Measurements from ENCODE around the gene STPG3. TPM values are rescaled to one million over a fixed set of nuclear protein-coding genes. Genes with fewer than 3 reads are reported as not detected.

STPG3 gene
- total RNA-seq, 1 donor from 2014 or later = not detected

DNA sequence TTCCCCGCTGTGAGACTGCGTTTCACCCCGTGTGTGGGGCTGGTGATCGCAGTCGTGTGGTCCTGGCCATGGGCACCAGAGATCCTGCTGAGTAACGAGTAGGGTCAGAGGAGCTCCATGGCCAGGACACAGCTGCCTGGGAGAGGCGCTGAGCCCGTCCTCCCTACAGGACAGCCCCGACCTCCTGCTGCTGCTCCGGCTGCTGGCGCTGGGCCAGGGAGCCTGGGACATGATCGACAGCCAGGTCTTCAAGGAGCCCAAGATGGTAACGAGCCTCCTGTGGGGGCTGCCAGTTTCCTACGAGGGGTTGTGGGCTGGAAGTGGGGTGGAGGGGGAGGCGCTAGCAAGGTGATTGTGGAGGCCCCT, 15.1 kb downstream of the STPG3 start:
- Mint-ChIP-seq H3K9me3 (ENCODE audit: unreplicated experiment) (no peaks in the 10 kb centered on the region), H3K27me3 (ENCODE audit: unreplicated experiment) (peaks cover 5% of the 10 kb centered on the region), H3K4me3 (ENCODE audit: unreplicated experiment) (no peak overlapping the region), H3K36me3 (ENCODE audit: low read depth, unreplicated experiment) (peaks cover 23% of the 10 kb centered on the region), H3K4me1 (ENCODE audit: unreplicated experiment) (no peaks in the 10 kb centered on the region), H3K27ac (ENCODE audit: unreplicated experiment) (no peak overlapping the region)
- TF ChIP-seq, protein P1, sequence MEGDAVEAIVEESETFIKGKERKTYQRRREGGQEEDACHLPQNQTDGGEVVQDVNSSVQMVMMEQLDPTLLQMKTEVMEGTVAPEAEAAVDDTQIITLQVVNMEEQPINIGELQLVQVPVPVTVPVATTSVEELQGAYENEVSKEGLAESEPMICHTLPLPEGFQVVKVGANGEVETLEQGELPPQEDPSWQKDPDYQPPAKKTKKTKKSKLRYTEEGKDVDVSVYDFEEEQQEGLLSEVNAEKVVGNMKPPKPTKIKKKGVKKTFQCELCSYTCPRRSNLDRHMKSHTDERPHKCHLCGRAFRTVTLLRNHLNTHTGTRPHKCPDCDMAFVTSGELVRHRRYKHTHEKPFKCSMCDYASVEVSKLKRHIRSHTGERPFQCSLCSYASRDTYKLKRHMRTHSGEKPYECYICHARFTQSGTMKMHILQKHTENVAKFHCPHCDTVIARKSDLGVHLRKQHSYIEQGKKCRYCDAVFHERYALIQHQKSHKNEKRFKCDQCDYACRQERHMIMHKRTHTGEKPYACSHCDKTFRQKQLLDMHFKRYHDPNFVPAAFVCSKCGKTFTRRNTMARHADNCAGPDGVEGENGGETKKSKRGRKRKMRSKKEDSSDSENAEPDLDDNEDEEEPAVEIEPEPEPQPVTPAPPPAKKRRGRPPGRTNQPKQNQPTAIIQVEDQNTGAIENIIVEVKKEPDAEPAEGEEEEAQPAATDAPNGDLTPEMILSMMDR (IDR thresholded peaks at IDR 0.05; ENCODE audit: unreplicated experiment) = no peak
- no peak for DNase-seq (ENCODE audit: low spot score)

DNA sequence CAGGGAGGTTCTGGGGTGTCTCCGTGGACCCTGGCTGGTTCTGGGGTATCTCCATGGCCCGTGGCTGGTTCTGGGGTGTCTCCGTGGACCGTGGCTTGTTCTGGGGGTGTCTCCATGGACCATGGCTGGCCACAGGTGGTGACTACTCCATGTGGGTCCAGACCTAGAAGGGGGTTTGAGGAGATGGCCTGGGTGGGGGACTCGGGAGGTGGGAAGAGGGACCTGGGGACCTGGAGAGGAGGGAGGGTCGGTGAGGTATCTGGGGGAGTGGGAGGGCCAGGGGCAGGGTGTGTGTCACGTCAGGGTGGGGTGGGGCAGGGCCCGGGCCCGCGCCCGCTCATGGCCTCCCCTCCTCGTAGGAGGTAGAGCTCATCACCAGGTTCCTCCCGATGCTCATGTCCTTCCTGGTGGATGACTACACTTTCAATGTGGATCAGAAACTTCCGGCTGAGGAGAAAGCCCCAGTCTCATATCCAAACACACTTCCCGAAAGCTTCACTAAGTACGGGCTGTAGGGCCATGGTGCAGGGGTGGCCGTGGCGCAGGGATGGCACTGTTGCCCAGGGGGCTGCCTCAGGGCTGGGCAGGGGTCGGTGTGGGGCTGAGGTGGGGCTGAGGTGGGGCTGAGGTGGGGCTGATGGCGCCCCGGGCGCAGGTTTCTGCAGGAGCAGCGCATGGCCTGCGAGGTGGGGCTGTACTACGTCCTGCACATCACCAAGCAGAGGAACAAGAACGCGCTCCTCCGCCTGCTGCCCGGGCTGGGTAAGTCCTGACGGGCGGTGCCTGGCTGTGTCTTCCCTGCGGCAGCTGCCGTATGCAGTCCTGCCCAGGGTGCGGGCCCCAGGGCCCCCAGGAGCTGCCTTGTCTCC, 15.7 kb downstream of the STPG3 start:
- TF ChIP-seq, protein P1 (IDR thresholded peaks at IDR 0.05; ENCODE audit: unreplicated experiment) = no peak
- DNase-seq (ENCODE audit: low spot score) = no peak

DNA sequence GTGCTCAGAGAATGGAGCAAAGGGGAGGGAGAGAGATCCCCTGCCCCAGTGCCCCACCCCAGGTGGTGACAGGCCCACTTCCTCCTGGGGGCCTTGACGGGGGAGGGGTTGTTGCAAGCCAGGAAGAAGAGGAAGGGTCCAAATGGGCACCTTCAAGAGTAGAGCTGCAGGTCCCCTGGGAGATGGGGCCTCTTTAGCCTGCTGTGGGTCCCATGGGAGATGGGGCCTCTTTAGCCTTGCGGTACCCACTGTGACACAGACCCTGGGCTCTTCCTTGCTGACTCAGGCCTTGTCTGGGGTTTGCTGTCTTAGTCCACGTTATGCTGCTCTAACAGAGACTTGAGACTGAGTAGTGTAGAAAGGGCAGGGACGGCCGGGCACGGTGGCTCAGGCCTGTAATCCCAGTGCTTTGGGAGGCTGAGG, 16.9 kb downstream of the STPG3 start:
- no peaks in the 10 kb centered on the region for H3K9me3 Mint-ChIP-seq (ENCODE audit: unreplicated experiment)
- H3K4me1 Mint-ChIP-seq (ENCODE audit: unreplicated experiment) = no peaks in the 10 kb centered on the region
- H3K27me3 Mint-ChIP-seq (ENCODE audit: unreplicated experiment) = peaks cover 5% of the 10 kb centered on the region
- no peak overlapping the region for H3K27ac Mint-ChIP-seq (ENCODE audit: unreplicated experiment)
- H3K36me3 Mint-ChIP-seq (ENCODE audit: low read depth, unreplicated experiment) = peaks cover 19% of the 10 kb centered on the region
- H3K4me3 Mint-ChIP-seq (ENCODE audit: unreplicated experiment) = no peak overlapping the region
- TF ChIP-seq, protein P1 (IDR thresholded peaks at IDR 0.05; ENCODE audit: unreplicated experiment) = no peak
- DNase-seq (ENCODE audit: low spot score) = no peak

More for the DNA sequence above, 15.7 kb downstream of the STPG3 start:
- no peak overlapping the region for H3K27ac Mint-ChIP-seq (ENCODE audit: unreplicated experiment)
- no peak overlapping the region for H3K4me3 Mint-ChIP-seq (ENCODE audit: unreplicated experiment)
- H3K4me1 Mint-ChIP-seq (ENCODE audit: unreplicated experiment) = no peaks in the 10 kb centered on the region
- H3K9me3 Mint-ChIP-seq (ENCODE audit: unreplicated experiment) = no peaks in the 10 kb centered on the region
- H3K36me3 Mint-ChIP-seq (ENCODE audit: low read depth, unreplicated experiment) = peaks cover 20% of the 10 kb centered on the region
- H3K27me3 Mint-ChIP-seq (ENCODE audit: unreplicated experiment) = peaks cover 5% of the 10 kb centered on the region

DNA sequence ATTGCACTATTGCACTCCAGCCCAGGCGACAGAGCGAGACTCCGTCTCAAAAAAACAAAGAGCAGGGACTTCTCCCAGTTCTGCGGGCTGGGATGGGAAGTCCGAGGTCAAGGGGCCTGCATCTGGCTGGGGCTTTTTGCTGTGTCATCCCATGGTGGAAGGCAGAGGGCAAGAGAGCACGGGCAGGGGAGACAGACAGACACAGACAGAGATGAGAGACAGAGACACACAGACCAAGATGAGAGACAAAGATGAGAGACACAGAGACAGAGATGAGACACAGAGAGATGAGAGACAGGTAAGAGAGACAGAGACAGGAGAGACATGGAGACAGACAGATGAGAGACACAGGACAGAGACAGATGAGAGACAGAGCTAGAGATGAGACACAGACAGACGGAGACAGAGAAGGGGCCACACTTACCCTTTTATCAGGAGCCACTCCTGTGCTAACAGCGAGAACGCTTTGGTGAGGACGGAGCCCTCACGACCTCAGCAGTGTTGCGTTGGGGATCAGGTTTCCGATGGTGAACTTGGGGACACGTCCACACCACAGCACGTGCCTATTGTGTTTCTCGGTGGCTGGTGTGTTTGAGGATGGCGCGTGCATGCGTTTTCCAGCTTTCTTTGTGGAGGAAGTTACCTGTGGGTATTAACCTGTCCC, 17.6 kb downstream of the STPG3 start:
- no peak overlapping the region for H3K4me3 Mint-ChIP-seq (ENCODE audit: unreplicated experiment)
- no peaks in the 10 kb centered on the region for H3K4me1 Mint-ChIP-seq (ENCODE audit: unreplicated experiment)
- H3K36me3 Mint-ChIP-seq (ENCODE audit: low read depth, unreplicated experiment) = peaks cover 23% of the 10 kb centered on the region
- no peaks in the 10 kb centered on the region for H3K9me3 Mint-ChIP-seq (ENCODE audit: unreplicated experiment)
- TF ChIP-seq, protein P1 (IDR thresholded peaks at IDR 0.05; ENCODE audit: unreplicated experiment) = no peak
- peak overlapping the region; percentile 62 for H3K27ac Mint-ChIP-seq (ENCODE audit: unreplicated experiment)
- peaks cover 5% of the 10 kb centered on the region for H3K27me3 Mint-ChIP-seq (ENCODE audit: unreplicated experiment)
- DNase-seq (ENCODE audit: low spot score) = no peak

Measured in endothelial cell (in vitro differentiated cells).